HG02852 (cell line): ENCODE results near the gene PACS1.
"Not testable (repeated sequence)": the region's sequence is repeated elsewhere in the genome, so short reads cannot be mapped to it uniquely, and the experiment has no call there.

Experiments
- ATAC-seq: cut with Tn5 transposase; IDR thresholded peaks from one replicate; pipeline ENCODE4 v1.9.1; 2021; ENCODE audit warnings: mild to moderate bottlenecking, moderate library complexity; ENCODE audit not compliant: unreplicated experiment

Gene PACS1

GRCh38 chr11:66267379-66268243 lies 197.5 kb downstream of the PACS1 start:
- peak; percentile 53 for ATAC-seq

GRCh38 chr11:66268244-66268951 lies 198.3 kb downstream of the PACS1 start, which contains the start of gene RAB1B:
Gene RAB1B (plus strand): TSS chr11:66268639. CDS start chr11:66268680, 41 bp downstream.
- peak; percentile 77 for ATAC-seq

GRCh38 chr11:66268952-66269905 lies 199.2 kb downstream of the PACS1 start:
- no peak for ATAC-seq

- ATAC-seq: no peak
Observed at GRCh38 chr11:66271816-66272215, 201.7 kb downstream of the PACS1 start.

- ATAC-seq: no peak
Observed at GRCh38 chr11:66272596-66272995, 202.5 kb downstream of the PACS1 start.

GRCh38 chr11:66274219-66274618 lies 204.1 kb downstream of the PACS1 start:
- ATAC-seq: no peak

- ATAC-seq: no peak
Observed at GRCh38 chr11:66275396-66275795, 205.3 kb downstream of the PACS1 start.

- no peak for ATAC-seq
Observed at GRCh38 chr11:66275984-66276612, 206.0 kb downstream of the PACS1 start.

GRCh38 chr11:66276619-66277018 lies 206.5 kb downstream of the PACS1 start:
- not testable (repeated sequence) for ATAC-seq

GRCh38 chr11:66277064-66277463 lies 207.0 kb downstream of the PACS1 start:
- ATAC-seq: not testable (repeated sequence)

- ATAC-seq: no peak
Observed at GRCh38 chr11:66277471-66278362, 207.6 kb downstream of the PACS1 start, which contains the start of gene CNIH2. Gene CNIH2 (plus strand): TSS chr11:66278175. CDS start chr11:66278457, 282 bp downstream.

- no peak for ATAC-seq
Observed at GRCh38 chr11:66278363-66279091, 208.5 kb downstream of the PACS1 start.

- ATAC-seq: no peak
Observed at GRCh38 chr11:66279092-66279734, 209.1 kb downstream of the PACS1 start.

- ATAC-seq: no peak
Observed at GRCh38 chr11:66280428-66280827, 210.4 kb downstream of the PACS1 start.

GRCh38 chr11:66281001-66281400 lies 210.9 kb downstream of the PACS1 start:
- no peak for ATAC-seq

- no peak for ATAC-seq
Observed at GRCh38 chr11:66281776-66282467, 211.8 kb downstream of the PACS1 start.
